RCC 7860 (cell line): ENCODE measurements around the gene HARS2.
"Not testable (repeated sequence)": the region's sequence is repeated elsewhere in the genome, so short reads cannot be mapped to it uniquely, and the experiment has no call there.

Source experiments
- DNase-seq: peaks from one replicate; pipeline ENCODE4 v3.0.0-alpha.2; 2015; ENCODE audit warnings: low spot score
- FAIRE-seq: peaks from 2 replicates; lab custom pipeline; 2012; peaks lifted over from hg19 to GRCh38; lab: Jason Lieb, UNC

Gene HARS2, protein sequence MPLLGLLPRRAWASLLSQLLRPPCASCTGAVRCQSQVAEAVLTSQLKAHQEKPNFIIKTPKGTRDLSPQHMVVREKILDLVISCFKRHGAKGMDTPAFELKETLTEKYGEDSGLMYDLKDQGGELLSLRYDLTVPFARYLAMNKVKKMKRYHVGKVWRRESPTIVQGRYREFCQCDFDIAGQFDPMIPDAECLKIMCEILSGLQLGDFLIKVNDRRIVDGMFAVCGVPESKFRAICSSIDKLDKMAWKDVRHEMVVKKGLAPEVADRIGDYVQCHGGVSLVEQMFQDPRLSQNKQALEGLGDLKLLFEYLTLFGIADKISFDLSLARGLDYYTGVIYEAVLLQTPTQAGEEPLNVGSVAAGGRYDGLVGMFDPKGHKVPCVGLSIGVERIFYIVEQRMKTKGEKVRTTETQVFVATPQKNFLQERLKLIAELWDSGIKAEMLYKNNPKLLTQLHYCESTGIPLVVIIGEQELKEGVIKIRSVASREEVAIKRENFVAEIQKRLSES

DNA sequence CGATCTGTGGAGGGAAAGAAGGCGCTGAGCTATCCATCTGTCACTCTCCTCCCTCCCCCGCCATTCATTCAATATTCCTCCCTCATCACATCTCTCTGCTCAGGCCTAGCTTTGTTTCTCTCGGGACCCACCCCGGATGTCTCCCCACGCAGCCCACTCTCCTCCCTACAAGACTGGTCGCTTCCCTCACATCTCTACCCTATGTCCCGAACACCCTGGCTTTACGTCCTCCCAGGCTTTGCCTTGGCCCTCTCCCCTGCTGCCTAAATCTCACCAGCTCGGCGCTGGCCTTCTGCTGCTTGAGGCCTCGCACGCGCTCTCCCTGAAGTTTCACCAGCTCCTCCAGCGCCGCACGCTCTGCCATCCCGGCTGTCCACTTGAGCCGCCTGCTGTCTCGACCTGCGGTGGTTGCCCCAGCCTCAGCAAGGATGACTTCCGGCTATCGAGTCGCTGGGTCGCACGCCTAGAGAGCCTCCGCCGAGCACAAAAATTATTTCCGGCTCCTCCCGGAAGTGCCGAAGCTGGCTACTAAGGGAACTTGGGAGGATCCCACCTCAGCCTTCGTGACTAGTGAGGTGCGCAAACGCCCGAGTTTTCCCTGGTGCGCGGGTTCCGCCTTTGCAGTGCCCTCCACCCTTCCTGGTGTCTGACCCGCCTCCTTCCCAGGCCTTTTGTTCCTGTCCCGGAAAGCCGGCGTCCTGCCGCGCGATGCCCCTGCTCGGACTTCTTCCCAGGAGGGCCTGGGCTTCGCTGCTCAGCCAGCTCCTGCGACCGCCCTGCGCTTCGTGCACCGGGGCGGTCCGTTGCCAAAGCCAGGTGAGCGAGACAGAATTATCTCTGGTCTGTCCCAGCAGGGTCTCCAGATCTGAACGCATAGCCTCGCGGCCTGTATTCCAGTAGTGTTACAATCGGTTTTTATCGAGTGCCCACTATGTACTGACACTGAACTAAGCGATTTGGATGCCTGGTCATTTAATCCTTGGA is at the start of gene HARS2, which contains the start of gene HARS1:
TSS of gene HARS2 (plus strand) at position 515 of the 984 bp plus-strand sequence. CDS start at position 709, 194 bp downstream.
TSS of gene HARS1 (minus strand) at position 430 of the 984 bp plus-strand sequence. CDS start at position 364, 66 bp downstream.
- FAIRE-seq = peak; percentile 88

DNA sequence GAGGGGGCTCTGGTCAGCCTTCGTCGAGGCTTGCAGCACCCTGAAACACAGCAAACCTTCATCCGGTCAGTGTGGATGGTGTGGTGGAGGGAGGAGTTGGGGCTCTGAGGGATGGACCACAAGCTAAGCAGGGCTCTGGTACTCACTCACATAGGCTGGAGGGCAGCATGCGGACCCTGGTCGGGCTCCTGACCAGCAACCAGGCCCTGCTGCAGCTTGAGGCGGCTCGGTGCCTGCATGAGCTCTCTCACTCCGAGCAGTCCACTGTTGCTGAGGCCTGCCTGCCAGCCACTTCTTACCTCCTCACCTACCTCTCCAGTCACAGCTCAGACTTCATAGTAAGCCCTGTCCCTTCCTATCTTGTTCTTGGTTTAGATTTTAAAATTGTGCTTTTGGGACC is 49.5 kb upstream of the HARS2 start:
- FAIRE-seq = no peak
- no peak for DNase-seq

More for the DNA sequence above, at the start of gene HARS2, which contains the start of gene HARS1:
- DNase-seq = peak; percentile 95

DNA sequence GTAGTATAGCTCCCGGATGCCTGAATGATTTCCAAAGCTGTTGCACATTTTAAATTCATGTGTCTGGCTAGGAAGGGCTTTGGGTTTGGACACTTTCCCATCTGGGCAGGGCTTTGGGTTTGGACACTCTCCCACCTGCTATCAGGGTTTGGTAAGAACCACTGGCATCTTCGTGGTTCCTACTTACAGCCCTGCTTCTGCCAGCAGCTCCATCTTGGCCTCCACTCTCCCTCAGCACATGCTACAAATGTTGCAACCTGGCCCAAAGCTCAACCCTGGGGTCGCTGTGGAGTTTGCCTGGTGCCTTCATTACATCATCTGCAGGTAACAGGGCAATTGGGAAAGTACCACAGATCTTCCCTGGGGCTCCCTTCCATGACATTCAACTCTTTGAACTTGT is 48.5 kb upstream of the HARS2 start:
- no peak for FAIRE-seq
- DNase-seq = no peak

- no peak for DNase-seq
- FAIRE-seq = no peak
Observed at GRCh38 chr5:140647042-140647419, 44.2 kb upstream of the HARS2 start.

GRCh38 chr5:140658870-140659269 is 32.4 kb upstream of the HARS2 start:
- FAIRE-seq = no peak
- DNase-seq = no peak

DNA sequence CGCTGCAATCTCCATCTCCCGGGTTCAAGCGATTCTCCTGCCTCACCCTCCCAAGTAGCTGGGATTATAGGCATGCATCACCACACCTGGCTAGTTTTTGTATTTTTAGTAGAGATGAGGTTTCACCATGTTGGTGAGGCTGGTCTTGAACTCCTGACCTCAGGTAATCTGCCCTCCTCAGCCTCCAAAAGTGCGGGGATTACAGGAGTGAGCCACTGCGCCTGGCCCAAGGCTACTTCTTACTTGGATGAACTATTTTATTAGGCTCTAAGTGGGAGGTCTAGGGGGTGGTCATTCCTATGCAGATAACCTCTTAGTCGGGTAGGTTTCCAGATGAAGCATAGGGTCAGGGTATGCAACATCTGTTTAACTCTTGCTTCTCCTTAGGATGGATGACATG is 30.9 kb upstream of the HARS2 start:
- not testable (repeated sequence) for FAIRE-seq, DNase-seq

GRCh38 chr5:140664030-140664358 is 27.3 kb upstream of the HARS2 start:
- DNase-seq = no peak
- no peak for FAIRE-seq

DNA sequence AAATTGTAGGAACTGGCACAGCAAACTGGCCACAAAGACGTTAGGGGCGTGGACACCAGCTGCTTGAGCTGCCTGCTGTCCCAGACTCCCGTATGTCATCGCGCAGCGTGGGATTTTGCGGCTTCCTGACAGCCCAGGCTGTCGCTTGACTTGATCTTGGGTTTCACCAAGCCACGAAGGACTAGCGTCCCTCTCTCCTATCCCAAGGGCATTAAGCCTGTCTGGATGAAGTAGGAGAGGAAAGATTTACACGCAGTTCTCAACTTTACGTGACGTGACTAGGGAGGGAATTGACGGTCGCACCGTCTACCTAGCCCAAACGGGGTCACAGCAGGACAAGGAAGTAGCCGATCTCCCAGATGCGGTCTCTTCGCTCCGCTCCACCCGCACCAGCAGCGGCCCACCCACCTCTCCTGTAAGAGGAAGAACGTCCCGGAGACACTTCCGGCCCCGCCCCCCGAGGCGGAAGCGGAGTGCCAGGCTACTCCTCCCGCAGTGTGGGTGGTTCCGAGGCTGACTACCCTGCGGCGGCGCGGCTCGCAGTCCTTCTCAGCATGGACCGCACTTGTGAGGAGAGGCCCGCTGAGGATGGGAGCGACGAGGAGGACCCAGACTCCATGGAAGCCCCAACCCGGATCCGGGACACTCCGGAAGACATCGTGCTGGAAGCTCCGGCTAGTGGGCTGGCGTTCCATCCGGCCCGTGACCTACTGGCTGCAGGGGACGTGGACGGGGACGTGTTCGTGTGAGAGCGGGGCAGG is 26.7 kb upstream of the HARS2 start, which contains the start of gene WDR55:
TSS of gene WDR55 (plus strand) at position 546 of the 761 bp plus-strand sequence. CDS start at position 555, 9 bp downstream.
- peak; percentile 71 for FAIRE-seq
- DNase-seq = peak; percentile 87

GRCh38 chr5:140671035-140671434 is 20.2 kb upstream of the HARS2 start:
- DNase-seq, FAIRE-seq: not testable (repeated sequence)

DNA sequence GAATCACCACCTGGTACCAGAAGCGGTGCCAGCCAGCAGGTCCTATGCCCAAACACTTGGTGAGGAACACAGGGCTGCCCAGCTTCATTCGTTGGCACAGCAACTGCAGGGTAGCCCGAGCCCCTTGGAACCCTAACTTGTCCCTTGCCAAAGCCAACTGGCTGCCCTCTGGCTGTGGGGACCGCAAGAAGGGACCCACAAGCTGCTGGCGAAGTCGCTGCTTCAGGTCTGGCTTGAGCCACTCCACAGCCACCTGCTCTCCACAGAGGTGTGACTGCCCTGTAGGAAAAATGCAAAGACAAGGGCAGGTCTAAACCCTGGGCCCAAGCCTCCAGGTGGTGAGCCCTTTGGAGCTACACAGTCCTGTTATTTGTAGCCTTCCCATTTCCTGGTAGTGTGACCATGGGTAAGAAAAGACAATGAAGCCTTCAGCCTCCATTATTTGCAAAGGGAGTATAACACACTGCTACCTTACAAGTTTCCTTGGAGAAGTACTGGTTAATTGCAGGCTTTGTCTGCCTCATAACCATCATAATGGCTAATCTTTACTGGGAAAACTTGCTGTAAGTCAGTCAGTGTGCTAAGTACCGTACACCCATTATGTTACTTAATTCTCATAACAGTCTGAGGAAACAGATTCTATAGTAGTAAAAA is 19.7 kb upstream of the HARS2 start:
- FAIRE-seq (no peak), DNase-seq (no peak)

DNA sequence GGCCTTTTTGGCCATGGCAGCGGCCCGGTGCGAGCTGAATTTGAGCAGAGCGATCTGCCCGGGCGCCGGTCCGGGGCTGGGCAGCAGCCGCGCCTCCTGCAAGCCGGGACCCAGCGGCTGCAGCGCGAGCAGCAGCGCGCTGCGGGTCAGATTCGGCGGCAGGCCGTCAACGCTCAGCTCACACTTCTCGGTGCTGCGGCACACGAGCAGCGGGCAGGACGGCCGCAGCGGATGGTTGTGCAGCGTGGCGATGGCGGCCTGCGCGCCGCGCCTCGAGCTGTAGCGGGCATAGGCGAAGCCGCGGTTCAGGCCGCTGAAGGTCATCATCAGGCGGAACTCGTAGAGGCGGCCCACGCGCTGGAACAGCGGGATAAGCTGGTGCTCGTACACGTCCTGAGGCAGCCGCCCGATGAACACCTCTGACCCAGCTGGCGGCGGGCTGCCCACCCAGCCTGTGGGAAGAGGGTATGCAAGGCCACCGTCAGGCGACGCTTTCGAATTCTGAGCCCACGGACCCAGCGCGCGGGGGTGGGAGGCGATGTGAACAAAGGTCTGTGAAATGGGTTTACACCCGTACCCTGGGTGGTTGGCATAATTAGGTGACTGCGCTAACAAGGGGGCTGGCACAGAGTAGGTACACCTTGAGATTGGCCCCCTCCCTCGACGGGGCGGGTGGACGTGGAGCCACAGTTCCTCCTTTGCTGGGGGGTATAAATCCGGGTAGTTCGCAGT is 18.6 kb upstream of the HARS2 start:
- no peak for FAIRE-seq

GRCh38 chr5:140673187-140673976 is 17.9 kb upstream of the HARS2 start, which contains the start of gene DND1:
DND1 (minus strand) TSS chr5:140673576; CDS start chr5:140673542, 34 bp downstream.
- DNase-seq (no peak), FAIRE-seq (no peak)

More for the DNA sequence above, 18.6 kb upstream of the HARS2 start:
- DNase-seq = no peak

GRCh38 chr5:140674211-140674610 is 17.0 kb upstream of the HARS2 start:
- no peak for FAIRE-seq
- DNase-seq = no peak

GRCh38 chr5:140674629-140675028 is 16.6 kb upstream of the HARS2 start:
- no peak for FAIRE-seq
- no peak for DNase-seq

DNA sequence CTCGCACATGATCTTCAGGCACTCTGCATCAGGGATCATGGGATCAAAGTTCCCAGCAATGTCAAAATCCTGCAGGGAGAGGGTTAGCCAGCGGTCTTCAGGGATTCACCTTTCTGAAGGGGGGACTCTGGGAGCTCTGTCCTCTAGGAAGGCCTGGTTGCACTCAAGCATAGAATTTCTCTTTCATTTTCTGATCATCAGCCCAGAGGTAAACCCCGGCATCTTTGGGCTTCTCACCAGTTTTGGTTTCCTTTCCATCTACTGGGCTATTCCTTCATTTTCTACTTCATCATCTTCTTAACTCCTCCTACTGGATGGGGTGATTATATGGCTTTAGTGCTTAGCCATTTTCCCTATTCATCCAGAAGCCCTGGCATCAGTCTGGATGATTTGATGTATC is 13.3 kb upstream of the HARS2 start:
- FAIRE-seq (no peak), DNase-seq (no peak)

GRCh38 chr5:140678993-140679392 is 12.3 kb upstream of the HARS2 start:
- DNase-seq (no peak), FAIRE-seq (no peak)

GRCh38 chr5:140690376-140690932 is 801 bp upstream of the HARS2 start:
- DNase-seq (peak; percentile 6), FAIRE-seq (no peak)

DNA sequence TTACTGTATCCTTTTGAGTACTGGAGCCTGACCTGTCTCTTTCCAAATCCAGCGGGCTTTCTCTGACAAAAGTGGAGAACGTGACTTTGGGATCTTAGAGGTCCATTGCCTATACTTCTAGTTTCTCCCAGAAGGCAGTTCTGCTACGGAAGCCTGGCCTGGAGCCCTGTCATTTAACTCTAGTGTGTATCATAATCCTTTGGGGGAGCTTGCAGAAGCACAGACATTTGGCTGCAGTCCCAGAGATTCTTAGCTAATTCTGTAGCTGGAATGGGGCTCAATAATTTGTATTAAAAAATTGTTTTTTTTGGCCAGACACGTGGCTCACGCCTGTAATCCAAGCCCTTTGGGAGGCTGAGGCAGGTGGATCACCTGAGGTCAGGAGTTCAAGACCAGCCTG is 3.0 kb downstream of the HARS2 start:
- FAIRE-seq = no peak

More for the DNA sequence above, 3.0 kb downstream of the HARS2 start:
- no peak for DNase-seq
